Measurements from ENCODE around the gene ATP4A.

DNA sequence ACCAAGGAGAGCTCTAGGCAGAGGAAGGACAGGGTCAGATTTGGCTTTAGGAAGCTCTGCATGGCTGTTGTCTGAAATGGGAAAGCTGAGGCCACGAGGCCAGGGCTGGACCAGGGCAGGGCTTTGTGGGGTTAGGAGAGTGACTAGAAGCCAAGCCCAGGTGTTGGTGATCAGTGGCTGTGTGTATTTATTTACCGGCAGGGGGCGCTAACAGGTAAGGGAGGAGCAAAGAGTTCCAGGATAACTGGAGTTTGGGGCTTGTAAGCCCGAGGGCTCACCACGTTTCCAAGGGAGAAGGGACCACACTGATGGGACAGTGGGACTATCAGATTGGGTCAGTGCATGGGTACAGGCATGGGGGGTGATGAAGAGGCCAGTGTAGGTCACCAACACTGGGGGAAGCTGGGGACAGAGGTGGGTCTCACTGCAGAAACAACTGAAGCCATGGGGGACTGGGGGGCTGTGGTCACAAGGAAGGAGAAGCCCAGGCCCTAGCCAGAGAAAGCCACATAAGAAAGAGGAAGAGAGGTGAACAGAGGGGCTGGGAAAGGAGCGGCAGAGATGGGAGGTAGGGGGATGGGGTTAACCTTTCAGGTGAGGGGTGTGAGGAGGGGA, 14.2 kb downstream of the ATP4A start:
- TF ChIP-seq, protein P1, sequence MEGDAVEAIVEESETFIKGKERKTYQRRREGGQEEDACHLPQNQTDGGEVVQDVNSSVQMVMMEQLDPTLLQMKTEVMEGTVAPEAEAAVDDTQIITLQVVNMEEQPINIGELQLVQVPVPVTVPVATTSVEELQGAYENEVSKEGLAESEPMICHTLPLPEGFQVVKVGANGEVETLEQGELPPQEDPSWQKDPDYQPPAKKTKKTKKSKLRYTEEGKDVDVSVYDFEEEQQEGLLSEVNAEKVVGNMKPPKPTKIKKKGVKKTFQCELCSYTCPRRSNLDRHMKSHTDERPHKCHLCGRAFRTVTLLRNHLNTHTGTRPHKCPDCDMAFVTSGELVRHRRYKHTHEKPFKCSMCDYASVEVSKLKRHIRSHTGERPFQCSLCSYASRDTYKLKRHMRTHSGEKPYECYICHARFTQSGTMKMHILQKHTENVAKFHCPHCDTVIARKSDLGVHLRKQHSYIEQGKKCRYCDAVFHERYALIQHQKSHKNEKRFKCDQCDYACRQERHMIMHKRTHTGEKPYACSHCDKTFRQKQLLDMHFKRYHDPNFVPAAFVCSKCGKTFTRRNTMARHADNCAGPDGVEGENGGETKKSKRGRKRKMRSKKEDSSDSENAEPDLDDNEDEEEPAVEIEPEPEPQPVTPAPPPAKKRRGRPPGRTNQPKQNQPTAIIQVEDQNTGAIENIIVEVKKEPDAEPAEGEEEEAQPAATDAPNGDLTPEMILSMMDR (IDR thresholded peaks at IDR 0.05 in 4 of 5, conservative IDR thresholded peaks at IDR 0.05 in 1 of 5), result peak; percentile 23 to 81 (median 74)
- no peak for TF ChIP-seq POLR2A (IDR thresholded peaks at IDR 0.05)

Data from gastrocnemius medialis (tissue), 4 donors.